Measurements from ENCODE around the gene FHIT. TPM values are rescaled to one million over a fixed set of nuclear protein-coding genes. Genes with fewer than 3 reads are reported as not detected.

The FHIT gene
- total RNA-seq, 2 donors from 2014 or later: 6.8 to 12.3 TPM

DNA sequence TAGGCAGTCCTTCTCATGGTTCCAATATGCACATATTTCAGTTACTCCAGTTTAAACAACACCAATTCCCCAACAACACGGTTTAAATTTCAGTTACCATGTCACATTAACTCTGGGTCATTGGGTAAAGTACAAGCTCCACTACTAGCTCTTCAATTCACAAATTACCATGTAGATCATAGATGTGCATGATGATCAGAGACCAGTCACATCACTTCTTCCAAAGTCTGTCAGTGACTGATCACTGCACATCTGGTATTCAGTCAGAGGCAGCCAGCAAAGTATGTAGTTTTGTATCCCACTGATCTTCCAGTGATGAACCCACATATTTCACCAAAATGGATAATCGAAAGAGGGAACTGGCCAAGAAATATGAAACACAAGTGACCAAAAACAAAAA is 1223.0 kb downstream of the FHIT start:
- H3K9ac ChIP-seq (ENCODE audit: extremely low read depth, low read length, poor library complexity, severe bottlenecking): no peak overlapping the region
- H3K9me3 Mint-ChIP-seq: no peaks in the 10 kb centered on the region
- H3K9me3 ChIP-seq (ENCODE audit: control insufficient read depth, low read length): no peaks in the 10 kb centered on the region
- 63 to 77% methylated on average over 1 to 2 of the region's 2 CpGs for WGBS, 2 experiments (ENCODE audit: insufficient coverage in 1 of 2, insufficient read length in 1 of 2)
- TF ChIP-seq CTCF (conservative IDR thresholded peaks at IDR 0.05): no peak
- H3K27ac ChIP-seq (ENCODE audit: low read depth, low read length): no peak overlapping the region
- H3K27me3 Mint-ChIP-seq (ENCODE audit: insufficient read depth): no peaks in the 10 kb centered on the region
- peaks cover 12% of the 10 kb centered on the region for H3K4me1 Mint-ChIP-seq
- no peaks in the 10 kb centered on the region for H3K4me1 ChIP-seq (ENCODE audit: control insufficient read depth, insufficient read depth, low read length)
- no peaks in the 10 kb centered on the region for H3K27me3 ChIP-seq (ENCODE audit: control insufficient read depth, insufficient read depth, low read length, poor library complexity, severe bottlenecking)
- no peaks in the 10 kb centered on the region for H3K36me3 Mint-ChIP-seq (ENCODE audit: low read depth)
- H3K4me3 Mint-ChIP-seq: no peak overlapping the region
- DNase-seq: no peak
- H3K27ac Mint-ChIP-seq: no peak overlapping the region
- no peaks in the 10 kb centered on the region for H3K36me3 ChIP-seq (ENCODE audit: control insufficient read depth, insufficient read depth, low read length)
- no peak overlapping the region for H3K4me3 ChIP-seq (ENCODE audit: low read length)

GRCh38 chr3:60027335-60027734 is 1223.9 kb downstream of the FHIT start:
- no peak for DNase-seq
- no peaks in the 10 kb centered on the region for H3K27me3 Mint-ChIP-seq (ENCODE audit: insufficient read depth)
- no peaks in the 10 kb centered on the region for H3K36me3 ChIP-seq (ENCODE audit: control insufficient read depth, insufficient read depth, low read length)
- H3K4me1 ChIP-seq (ENCODE audit: control insufficient read depth, insufficient read depth, low read length): no peaks in the 10 kb centered on the region
- WGBS, 2 experiments (ENCODE audit: insufficient coverage in 1 of 2, insufficient read length in 1 of 2): 94 to 96% methylated on average over 5 of the region's 7 CpGs
- H3K9ac ChIP-seq (ENCODE audit: extremely low read depth, low read length, poor library complexity, severe bottlenecking): no peak overlapping the region
- peaks cover 12% of the 10 kb centered on the region for H3K4me1 Mint-ChIP-seq
- H3K27me3 ChIP-seq (ENCODE audit: control insufficient read depth, insufficient read depth, low read length, poor library complexity, severe bottlenecking): no peaks in the 10 kb centered on the region
- H3K27ac ChIP-seq (ENCODE audit: low read depth, low read length): no peak overlapping the region
- no peak for TF ChIP-seq CTCF (conservative IDR thresholded peaks at IDR 0.05)
- H3K9me3 ChIP-seq (ENCODE audit: control insufficient read depth, low read length): no peaks in the 10 kb centered on the region
- H3K27ac Mint-ChIP-seq: no peak overlapping the region
- H3K4me3 ChIP-seq (ENCODE audit: low read length): no peak overlapping the region
- H3K9me3 Mint-ChIP-seq: no peaks in the 10 kb centered on the region
- no peaks in the 10 kb centered on the region for H3K36me3 Mint-ChIP-seq (ENCODE audit: low read depth)
- no peak overlapping the region for H3K4me3 Mint-ChIP-seq

GRCh38 chr3:60025096-60026050 is 1225.9 kb downstream of the FHIT start:
- Mint-ChIP-seq H3K27ac (no peak overlapping the region), H3K9me3 (no peaks in the 10 kb centered on the region), H3K27me3 (ENCODE audit: insufficient read depth) (no peaks in the 10 kb centered on the region), H3K36me3 (ENCODE audit: low read depth) (no peaks in the 10 kb centered on the region), H3K4me3 (no peak overlapping the region), H3K4me1 (peaks cover 12% of the 10 kb centered on the region)
- Histone ChIP-seq H3K4me3 (ENCODE audit: low read length) (no peak overlapping the region), H3K9me3 (ENCODE audit: control insufficient read depth, low read length) (no peaks in the 10 kb centered on the region), H3K27ac (ENCODE audit: low read depth, low read length) (no peak overlapping the region), H3K36me3 (ENCODE audit: control insufficient read depth, insufficient read depth, low read length) (no peaks in the 10 kb centered on the region), H3K27me3 (ENCODE audit: control insufficient read depth, insufficient read depth, low read length, poor library complexity, severe bottlenecking) (no peaks in the 10 kb centered on the region), H3K9ac (ENCODE audit: extremely low read depth, low read length, poor library complexity, severe bottlenecking) (no peak overlapping the region), H3K4me1 (ENCODE audit: control insufficient read depth, insufficient read depth, low read length) (no peaks in the 10 kb centered on the region)
- no peak for TF ChIP-seq CTCF (conservative IDR thresholded peaks at IDR 0.05)
- no peak for DNase-seq
- 93% methylated on average over 3 of the region's 3 CpGs; no CpG with 5 or more reads in 1 of the 2 experiments for WGBS, 2 experiments (ENCODE audit: insufficient coverage in 1 of 2, insufficient read length in 1 of 2)
